Amniotic epithelial cell (primary cell): ENCODE results near the gene DNAJB8.

Experiments used
- DNase-seq: peaks from one replicate; pipeline ENCODE4 v3.0.0-alpha.2; 2010; ENCODE audit warnings: low read depth

The DNAJB8 gene

GRCh38 chr3:128463771-128464170 is 2.9 kb downstream of the DNAJB8 start:
- no peak for DNase-seq

DNA sequence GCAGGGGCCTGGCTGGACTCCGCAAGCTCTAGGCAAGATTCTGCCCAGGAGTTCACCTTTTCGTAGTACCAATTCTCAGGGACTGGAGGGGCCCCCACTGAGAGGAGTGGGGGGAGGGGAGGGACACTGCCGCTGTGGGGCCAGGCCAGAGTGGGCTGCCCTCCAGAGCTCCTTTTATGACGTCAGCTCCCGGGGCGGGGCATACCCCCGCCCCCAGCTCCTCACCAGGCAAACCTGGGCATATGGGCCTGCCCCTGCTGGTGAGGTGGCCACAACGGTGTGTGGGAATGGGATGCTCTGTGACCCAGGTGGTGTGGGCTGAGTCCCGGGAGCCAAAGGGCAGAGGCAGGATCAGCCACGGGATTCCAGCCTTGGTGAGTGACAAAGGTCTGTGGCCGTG is 3.3 kb downstream of the DNAJB8 start:
- no peak for DNase-seq

DNA sequence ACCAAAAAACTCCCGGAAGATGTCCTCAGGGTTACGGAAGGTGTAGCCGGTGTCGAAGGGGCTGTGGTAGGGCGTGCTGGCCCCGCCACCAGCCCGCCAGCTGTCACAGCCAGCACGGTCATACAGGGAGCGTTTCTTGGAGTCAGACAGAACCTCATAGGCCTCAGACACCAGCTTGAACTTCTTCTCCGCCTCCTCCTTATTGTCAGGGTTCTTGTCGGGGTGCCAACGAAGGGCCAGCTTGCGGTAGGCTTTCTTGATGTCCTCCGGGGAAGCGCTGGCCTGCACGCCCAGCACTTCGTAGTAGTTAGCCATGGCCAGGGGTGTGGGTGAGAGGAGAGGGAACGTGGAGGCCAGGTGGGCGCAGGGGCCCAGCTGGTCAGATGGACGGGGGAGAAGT is 3.8 kb downstream of the DNAJB8 start:
- DNase-seq, result no peak

DNA sequence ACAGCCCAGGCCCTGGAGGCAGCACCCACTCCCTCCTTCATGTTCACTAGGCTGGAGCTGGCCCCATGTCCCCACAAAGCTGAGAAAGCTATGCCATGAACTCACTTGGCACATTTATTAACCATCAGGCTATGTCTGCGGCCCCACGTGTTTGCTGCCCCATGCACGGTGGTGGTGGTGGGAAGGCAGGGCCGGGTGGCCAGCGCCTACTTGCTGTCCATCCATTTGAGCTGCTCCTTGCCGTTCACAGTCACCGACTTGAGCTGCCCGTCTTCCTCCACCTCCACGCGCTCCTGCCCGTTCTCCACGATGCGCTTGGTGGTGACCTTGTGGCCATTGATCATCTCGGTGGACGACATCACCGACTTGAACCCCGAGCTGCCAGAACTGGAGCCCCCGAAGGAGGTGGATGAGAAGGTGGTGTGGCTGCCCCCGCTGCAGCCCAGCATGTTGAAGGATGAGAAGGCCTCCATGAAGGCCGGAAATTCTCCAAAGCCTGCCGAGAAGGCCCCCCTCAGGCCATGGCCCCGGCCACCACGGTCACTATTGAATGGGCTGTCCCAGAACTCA is 4.3 kb downstream of the DNAJB8 start:
- no peak for DNase-seq

DNA sequence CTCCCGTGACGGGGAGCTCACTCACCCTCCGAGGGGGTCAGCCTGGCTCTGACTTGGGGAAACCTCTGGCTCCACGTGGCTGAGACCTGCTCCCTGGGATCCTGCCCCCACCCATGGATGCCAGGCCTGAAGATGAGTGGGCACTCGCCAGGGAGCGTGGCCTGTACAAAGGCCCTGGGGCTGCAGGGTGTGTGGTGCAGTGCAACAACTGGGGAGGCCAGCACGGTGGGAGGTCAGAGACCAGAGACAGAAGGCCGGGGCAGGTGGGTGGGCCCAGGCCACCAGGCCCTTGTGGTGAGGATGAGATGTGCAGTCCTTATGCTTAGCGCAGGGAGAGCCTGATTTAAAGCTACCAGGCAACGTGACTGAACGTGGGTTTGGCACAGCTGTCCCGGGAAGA is 5.0 kb downstream of the DNAJB8 start:
- DNase-seq, result no peak

- no peak for DNase-seq
Measured at GRCh38 chr3:128459461-128459820, 7.2 kb downstream of the DNAJB8 start.

DNA sequence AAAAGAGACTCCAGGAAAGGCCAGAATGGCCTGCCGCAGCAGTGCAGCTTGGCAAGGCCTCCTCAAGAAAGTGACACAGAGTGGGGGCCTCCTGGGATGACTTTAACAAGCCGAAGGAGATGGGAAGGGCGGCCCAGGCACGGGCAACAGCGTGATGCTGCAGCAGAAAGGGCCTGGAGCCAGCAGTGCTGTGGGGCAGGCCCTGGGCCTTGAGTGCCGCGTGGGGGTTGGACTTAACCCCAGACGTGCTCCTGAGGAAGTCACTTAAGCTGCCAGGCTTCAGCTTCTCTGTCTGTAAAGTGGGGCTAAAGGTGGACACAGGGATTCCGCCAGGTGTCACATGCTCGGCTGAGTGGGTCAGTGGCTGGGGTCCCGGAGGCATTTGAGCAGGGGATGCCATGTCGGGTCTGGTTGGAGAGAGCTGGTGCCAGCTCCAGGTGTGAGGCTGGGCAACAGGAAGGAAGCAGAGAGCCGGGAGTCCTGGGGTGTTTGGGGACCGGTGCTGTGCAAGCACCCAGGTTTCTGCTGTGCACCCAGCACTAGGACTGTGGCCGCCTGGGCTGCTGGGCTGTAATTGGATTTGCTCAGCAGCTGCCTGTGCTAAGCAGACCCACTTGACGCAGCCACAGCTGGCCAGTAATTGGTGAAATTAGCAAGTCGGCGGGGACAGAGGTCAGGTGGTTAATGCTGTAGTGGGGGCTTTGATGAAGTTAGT is 7.8 kb downstream of the DNAJB8 start:
- no peak for DNase-seq

- DNase-seq, result no peak
Measured at GRCh38 chr3:128457937-128458336, 8.8 kb downstream of the DNAJB8 start.

- no peak for DNase-seq
Measured at GRCh38 chr3:128456776-128457715, 9.6 kb downstream of the DNAJB8 start.

GRCh38 chr3:128455786-128456748 is 10.6 kb downstream of the DNAJB8 start:
- DNase-seq, result no peak

- no peak for DNase-seq
Measured at GRCh38 chr3:128455116-128455515, 11.6 kb downstream of the DNAJB8 start.

GRCh38 chr3:128454310-128454618 is 12.4 kb downstream of the DNAJB8 start:
- no peak for DNase-seq

DNA sequence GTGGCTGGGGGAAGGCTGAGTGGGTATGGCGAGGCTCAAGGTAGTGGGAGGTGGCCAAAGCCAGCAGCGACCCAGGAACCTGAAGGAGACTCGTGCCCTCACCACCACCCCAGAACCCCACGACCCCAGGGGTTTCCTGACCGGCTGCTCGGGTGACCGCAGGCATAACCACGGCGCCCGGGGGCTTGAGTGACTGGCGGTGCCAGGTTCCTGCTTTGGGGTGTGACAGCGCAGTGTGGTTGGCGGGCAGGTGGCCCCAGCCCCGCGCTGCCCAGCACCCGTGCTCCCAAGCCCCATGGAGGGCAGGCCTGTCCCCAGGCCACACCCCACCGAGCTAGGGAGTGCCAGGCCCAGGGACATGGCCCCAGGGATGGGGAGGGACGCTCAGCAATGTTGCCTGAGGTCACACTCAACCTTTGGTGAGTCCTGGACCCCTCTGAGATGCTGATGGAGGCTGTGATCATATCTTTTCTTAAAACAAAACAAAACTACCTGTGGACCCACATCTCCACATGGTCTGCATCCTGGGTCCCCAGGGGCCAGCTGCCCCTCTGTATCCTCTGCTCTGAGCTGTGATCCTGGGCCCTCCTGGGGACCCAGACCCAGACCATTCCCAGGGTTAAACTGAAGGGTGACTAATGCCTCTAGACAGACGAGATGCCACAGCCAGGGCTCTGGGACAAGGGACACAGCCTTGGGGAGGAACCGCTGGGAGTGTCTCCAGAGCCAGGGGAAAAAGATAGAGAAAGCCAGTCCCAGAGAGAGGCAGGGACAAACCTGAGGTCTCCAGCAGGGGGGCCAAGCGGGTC is 13.0 kb downstream of the DNAJB8 start:
- no peak for DNase-seq

GRCh38 chr3:128452678-128453275 is 13.9 kb downstream of the DNAJB8 start:
- DNase-seq, result no peak

GRCh38 chr3:128452120-128452519 is 14.6 kb downstream of the DNAJB8 start:
- no peak for DNase-seq

DNA sequence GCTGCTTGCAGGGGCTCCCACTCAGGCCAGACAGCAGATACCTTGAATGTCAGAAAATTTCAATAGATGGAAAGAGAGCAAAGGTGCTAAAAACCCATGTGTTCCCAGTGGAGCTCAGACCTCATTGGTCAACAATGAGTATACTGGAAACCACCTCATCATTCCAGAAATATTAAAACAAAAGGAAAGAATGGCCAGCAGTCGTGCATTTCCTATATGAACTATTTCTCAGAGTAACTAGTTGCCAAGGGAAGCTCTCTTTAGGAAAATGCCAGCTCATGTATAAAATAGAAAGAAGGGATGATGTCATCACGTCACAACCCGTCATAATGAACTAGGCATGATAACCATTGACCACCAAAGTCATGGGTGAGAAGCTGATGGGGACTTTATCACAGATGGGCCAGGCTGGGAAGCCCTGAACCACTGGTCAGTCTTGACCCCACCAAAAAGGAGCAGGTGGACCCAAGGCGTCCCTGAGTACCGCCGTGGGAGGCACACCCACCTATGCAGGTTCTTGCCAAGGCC is 17.5 kb downstream of the DNAJB8 start:
- no peak for DNase-seq

GRCh38 chr3:128448491-128448890 is 18.2 kb downstream of the DNAJB8 start:
- DNase-seq, result no peak

GRCh38 chr3:128447561-128448013 is 19.1 kb downstream of the DNAJB8 start:
- no peak for DNase-seq

DNA sequence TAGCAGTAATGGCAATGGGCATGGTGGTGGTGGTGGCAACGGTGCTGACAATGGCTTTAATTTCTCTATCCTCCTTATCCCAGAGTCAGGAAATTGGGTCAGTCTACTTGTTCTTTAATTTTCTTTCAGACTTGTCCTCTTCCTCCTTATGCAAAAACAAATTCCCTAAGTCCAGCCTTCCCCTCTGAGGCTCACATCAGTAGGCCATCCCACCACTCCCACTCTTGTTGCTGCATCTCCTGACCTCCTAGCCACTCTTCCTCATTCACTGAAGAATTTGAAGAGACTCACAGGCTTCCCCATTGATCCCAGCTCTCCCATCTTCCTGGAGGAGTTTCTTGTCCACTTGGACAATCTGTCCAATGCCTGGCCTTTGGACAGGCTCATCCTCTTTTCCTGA is 19.9 kb downstream of the DNAJB8 start:
- DNase-seq, result no peak

DNA sequence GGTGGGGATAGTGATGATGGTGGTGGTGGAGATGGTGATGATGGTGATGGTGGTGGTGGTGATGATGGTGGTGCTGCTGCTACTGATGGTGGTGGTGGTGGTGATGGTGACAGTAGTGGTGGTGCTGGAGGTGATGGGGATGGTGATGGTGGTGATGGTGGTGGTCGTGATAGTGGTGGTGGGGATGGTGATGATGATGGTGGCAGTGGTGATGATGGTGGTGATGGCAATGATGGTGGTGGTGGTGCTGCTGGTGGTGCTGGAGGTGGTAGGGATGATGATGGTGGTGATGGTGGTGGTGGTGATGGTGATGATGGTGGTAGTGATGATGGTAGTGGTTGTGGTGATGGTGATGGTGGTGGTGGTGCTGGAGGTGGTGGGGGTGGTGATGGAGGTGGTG is 21.3 kb downstream of the DNAJB8 start:
- DNase-seq, result no peak
